ENCODE measurements around the gene GABRP. TPM values are rescaled to one million over a fixed set of nuclear protein-coding genes. Genes with fewer than 3 reads are reported as not detected.

The GABRP gene
- total RNA-seq, 2 donors from 2014 or later, result 1.1 to 1.9 TPM

DNA sequence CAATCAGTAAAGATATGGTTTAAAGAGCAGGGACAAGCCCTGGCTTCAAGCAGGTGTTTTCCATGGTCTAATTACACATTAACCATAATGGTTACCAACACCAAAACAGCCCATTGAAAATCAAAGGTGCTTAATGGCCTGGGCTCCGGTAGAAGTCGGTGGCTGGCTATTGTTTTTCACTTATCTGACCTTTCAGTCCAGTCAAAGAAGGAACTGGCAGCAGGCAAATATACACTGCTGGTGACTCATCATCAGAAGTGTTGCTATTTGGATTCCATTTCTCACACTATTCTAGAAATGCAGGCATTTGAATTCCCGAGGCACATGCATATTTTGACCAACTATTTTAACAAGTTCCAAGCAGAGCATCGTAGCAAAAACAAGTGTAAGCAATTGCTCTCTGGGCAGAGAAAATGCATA, 26.3 kb upstream of the GABRP start:
- no peak overlapping the region for H3K9ac ChIP-seq (ENCODE audit: extremely low read depth, low read length, poor library complexity, severe bottlenecking)
- H3K4me3 ChIP-seq (ENCODE audit: low read length), result no peak overlapping the region
- H3K4me1 ChIP-seq (ENCODE audit: control insufficient read depth, insufficient read depth, low read length), result no peaks in the 10 kb centered on the region
- no peak overlapping the region for H3K27ac Mint-ChIP-seq
- H3K36me3 Mint-ChIP-seq (ENCODE audit: low read depth), result peaks cover 4% of the 10 kb centered on the region
- peaks cover 42% of the 10 kb centered on the region for H3K27me3 Mint-ChIP-seq (ENCODE audit: insufficient read depth)
- H3K9me3 ChIP-seq (ENCODE audit: control insufficient read depth, low read length), result no peaks in the 10 kb centered on the region
- H3K36me3 ChIP-seq (ENCODE audit: control insufficient read depth, insufficient read depth, low read length), result no peaks in the 10 kb centered on the region
- H3K9me3 Mint-ChIP-seq, result no peaks in the 10 kb centered on the region
- TF ChIP-seq, protein P1, sequence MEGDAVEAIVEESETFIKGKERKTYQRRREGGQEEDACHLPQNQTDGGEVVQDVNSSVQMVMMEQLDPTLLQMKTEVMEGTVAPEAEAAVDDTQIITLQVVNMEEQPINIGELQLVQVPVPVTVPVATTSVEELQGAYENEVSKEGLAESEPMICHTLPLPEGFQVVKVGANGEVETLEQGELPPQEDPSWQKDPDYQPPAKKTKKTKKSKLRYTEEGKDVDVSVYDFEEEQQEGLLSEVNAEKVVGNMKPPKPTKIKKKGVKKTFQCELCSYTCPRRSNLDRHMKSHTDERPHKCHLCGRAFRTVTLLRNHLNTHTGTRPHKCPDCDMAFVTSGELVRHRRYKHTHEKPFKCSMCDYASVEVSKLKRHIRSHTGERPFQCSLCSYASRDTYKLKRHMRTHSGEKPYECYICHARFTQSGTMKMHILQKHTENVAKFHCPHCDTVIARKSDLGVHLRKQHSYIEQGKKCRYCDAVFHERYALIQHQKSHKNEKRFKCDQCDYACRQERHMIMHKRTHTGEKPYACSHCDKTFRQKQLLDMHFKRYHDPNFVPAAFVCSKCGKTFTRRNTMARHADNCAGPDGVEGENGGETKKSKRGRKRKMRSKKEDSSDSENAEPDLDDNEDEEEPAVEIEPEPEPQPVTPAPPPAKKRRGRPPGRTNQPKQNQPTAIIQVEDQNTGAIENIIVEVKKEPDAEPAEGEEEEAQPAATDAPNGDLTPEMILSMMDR (conservative IDR thresholded peaks at IDR 0.05), result no peak
- no peak for DNase-seq
- no peaks in the 10 kb centered on the region for H3K27me3 ChIP-seq (ENCODE audit: control insufficient read depth, insufficient read depth, low read length, poor library complexity, severe bottlenecking)
- H3K27ac ChIP-seq (ENCODE audit: low read depth, low read length), result no peak overlapping the region
- peaks cover 27% of the 10 kb centered on the region for H3K4me1 Mint-ChIP-seq
- 52 to 66% methylated on average over 2 to 4 of the region's 4 CpGs for WGBS, 2 experiments (ENCODE audit: insufficient coverage in 1 of 2, insufficient read length in 1 of 2)
- no peak overlapping the region for H3K4me3 Mint-ChIP-seq

DNA sequence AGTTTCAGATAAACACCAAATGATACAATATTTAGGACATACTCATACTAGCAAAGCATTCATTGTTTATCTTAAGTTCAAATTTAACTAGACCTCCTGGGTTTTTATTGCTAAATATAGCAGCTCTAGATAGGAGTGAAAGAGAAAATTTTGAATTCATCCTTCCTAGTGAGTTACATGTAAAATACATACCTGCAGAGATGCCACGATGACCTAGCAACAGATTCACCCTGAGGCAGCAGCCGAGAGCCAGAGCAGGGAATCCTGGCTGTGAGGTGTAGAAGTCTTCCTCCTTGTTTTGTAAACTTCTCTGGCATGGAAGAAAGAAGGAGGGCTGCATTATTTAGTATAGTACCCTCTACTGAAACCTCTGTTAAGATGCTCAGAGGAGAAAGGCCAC, 25.9 kb upstream of the GABRP start:
- DNase-seq, result no peak
- 87 to 100% methylated on average over 1 to 2 of the region's 2 CpGs for WGBS, 2 experiments (ENCODE audit: insufficient coverage in 1 of 2, insufficient read length in 1 of 2)

DNA sequence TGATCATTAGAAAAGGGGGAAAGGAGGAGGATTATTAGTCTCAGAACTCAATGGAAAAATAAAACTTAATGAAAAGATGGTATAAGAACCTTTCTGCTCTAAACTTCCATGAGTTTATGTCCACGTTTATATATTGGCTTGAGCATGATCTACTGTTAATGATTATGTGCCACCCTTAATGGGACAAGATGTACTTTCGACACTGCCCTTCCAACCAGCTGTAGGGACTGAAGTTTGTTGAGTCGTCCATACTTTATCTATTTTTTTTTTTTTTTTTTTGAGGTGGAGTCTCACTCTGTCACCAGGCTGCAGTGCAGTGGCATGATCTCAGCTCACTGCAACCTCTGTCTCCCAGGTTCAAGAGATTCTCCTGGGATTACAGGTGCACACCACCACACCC, 25.0 kb upstream of the GABRP start:
- Histone ChIP-seq H3K4me1 (ENCODE audit: control insufficient read depth, insufficient read depth, low read length) (no peaks in the 10 kb centered on the region), H3K27ac (ENCODE audit: low read depth, low read length) (no peak overlapping the region), H3K27me3 (ENCODE audit: control insufficient read depth, insufficient read depth, low read length, poor library complexity, severe bottlenecking) (no peaks in the 10 kb centered on the region), H3K36me3 (ENCODE audit: control insufficient read depth, insufficient read depth, low read length) (no peaks in the 10 kb centered on the region), H3K9me3 (ENCODE audit: control insufficient read depth, low read length) (no peaks in the 10 kb centered on the region), H3K4me3 (ENCODE audit: low read length) (no peak overlapping the region), H3K9ac (ENCODE audit: extremely low read depth, low read length, poor library complexity, severe bottlenecking) (no peak overlapping the region)
- Mint-ChIP-seq H3K27ac (no peak overlapping the region), H3K4me1 (peaks cover 27% of the 10 kb centered on the region), H3K36me3 (ENCODE audit: low read depth) (peaks cover 4% of the 10 kb centered on the region), H3K27me3 (ENCODE audit: insufficient read depth) (peaks cover 32% of the 10 kb centered on the region), H3K4me3 (no peak overlapping the region), H3K9me3 (no peaks in the 10 kb centered on the region)
- DNase-seq, result no peak
- TF ChIP-seq, protein P1 (conservative IDR thresholded peaks at IDR 0.05), result no peak
- WGBS, 2 experiments (ENCODE audit: insufficient coverage in 1 of 2, insufficient read length in 1 of 2), result 91 to 100% methylated on average over 2 to 3 of the region's 3 CpGs

More for the DNA sequence above, 25.9 kb upstream of the GABRP start:
- no peaks in the 10 kb centered on the region for H3K9me3 Mint-ChIP-seq
- H3K9me3 ChIP-seq (ENCODE audit: control insufficient read depth, low read length), result no peaks in the 10 kb centered on the region
- no peak overlapping the region for H3K9ac ChIP-seq (ENCODE audit: extremely low read depth, low read length, poor library complexity, severe bottlenecking)
- H3K4me3 Mint-ChIP-seq, result no peak overlapping the region
- peaks cover 39% of the 10 kb centered on the region for H3K27me3 Mint-ChIP-seq (ENCODE audit: insufficient read depth)
- H3K36me3 Mint-ChIP-seq (ENCODE audit: low read depth), result peaks cover 4% of the 10 kb centered on the region
- H3K27ac ChIP-seq (ENCODE audit: low read depth, low read length), result no peak overlapping the region
- no peak overlapping the region for H3K4me3 ChIP-seq (ENCODE audit: low read length)
- TF ChIP-seq, protein P1 (conservative IDR thresholded peaks at IDR 0.05), result no peak
- no peaks in the 10 kb centered on the region for H3K4me1 ChIP-seq (ENCODE audit: control insufficient read depth, insufficient read depth, low read length)
- H3K27me3 ChIP-seq (ENCODE audit: control insufficient read depth, insufficient read depth, low read length, poor library complexity, severe bottlenecking), result no peaks in the 10 kb centered on the region
- H3K27ac Mint-ChIP-seq, result no peak overlapping the region
- H3K4me1 Mint-ChIP-seq, result peaks cover 27% of the 10 kb centered on the region
- no peaks in the 10 kb centered on the region for H3K36me3 ChIP-seq (ENCODE audit: control insufficient read depth, insufficient read depth, low read length)

All from endodermal cell (in vitro differentiated cells).